ENCODE results near the gene TBC1D4.

DNA sequence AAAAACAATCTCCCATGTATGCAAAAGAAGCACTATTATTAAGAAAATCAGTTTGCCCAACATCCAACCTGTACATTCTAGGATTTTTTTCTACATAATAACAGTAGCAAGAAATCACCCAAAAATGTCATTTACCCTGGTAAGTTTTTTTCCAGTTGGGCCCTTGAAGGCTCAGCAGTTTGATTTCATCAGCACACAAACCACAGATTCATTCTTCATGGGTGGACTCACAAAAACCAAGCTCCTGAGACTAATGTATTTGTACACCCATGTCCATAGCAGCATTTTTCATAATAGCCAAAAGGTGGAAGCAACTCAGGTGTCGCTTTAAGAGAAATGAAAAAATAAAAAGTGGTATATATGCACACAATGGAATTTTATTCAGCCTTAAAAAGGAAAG lies 210.1 kb downstream of the TBC1D4 start:
- TF ChIP-seq, protein P1, sequence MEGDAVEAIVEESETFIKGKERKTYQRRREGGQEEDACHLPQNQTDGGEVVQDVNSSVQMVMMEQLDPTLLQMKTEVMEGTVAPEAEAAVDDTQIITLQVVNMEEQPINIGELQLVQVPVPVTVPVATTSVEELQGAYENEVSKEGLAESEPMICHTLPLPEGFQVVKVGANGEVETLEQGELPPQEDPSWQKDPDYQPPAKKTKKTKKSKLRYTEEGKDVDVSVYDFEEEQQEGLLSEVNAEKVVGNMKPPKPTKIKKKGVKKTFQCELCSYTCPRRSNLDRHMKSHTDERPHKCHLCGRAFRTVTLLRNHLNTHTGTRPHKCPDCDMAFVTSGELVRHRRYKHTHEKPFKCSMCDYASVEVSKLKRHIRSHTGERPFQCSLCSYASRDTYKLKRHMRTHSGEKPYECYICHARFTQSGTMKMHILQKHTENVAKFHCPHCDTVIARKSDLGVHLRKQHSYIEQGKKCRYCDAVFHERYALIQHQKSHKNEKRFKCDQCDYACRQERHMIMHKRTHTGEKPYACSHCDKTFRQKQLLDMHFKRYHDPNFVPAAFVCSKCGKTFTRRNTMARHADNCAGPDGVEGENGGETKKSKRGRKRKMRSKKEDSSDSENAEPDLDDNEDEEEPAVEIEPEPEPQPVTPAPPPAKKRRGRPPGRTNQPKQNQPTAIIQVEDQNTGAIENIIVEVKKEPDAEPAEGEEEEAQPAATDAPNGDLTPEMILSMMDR (IDR thresholded peaks at IDR 0.05) = no peak
- no peak for TF ChIP-seq POLR2A (IDR thresholded peaks at IDR 0.05)
